Measurements from ENCODE around the gene B3GALT5.

Gene B3GALT5

DNA sequence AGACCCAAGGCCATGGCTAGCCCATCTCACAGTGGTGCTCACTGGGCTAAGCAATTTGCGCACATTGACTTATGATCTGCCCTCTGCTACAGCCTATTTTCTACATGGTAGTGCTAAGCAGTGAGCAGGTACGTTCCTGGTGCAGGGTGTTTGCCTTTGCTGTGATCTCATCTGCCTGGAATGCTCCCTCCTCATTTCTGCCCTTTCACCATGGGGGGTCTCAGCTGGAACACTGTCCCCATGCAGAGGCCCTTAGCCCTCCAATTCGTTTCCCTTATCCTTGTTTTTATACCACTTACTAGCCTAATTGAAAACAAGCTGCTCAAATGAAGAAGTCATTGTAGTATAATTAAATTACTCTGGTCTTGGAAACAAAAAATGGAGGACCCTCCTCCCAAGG is 2.0 kb upstream of the B3GALT5 start:
- DNase-seq, result no peak

DNA sequence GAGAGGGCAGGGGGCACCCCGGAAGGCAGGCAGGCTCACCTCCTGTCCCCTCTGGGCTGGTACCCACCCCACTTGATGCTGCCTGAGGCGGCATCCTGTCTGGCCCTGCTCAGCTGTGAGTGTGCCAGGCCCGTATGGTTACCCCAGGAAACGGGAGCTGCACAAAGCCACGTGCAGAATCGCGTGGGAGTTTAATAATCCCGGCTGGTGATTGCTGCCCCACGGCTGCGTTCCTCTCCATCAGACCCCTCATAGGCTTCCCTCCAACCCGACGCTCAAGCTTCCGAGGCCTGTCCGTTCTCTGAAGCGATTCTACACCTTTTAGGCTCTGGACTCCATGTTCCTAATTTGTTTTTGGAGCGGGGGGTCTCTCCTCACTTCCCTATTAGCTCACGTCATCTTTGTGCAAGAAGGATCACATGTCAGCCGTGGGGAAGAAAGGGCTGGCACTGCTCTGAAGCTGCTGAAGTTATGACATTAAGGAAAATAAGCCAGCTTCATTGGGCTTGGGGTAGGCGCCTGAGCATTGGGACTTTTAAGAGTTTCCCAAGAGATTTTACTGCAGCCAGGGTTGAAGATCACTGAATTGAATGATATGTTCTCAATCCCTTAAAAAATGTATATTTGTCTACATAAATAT is 1.1 kb upstream of the B3GALT5 start:
- DNase-seq, result no peak

GRCh38 chr21:39613041-39613934 is 548 bp downstream of the B3GALT5 start:
- no peak for DNase-seq

GRCh38 chr21:39616211-39616772 is 3.6 kb downstream of the B3GALT5 start:
- DNase-seq, result no peak

DNA sequence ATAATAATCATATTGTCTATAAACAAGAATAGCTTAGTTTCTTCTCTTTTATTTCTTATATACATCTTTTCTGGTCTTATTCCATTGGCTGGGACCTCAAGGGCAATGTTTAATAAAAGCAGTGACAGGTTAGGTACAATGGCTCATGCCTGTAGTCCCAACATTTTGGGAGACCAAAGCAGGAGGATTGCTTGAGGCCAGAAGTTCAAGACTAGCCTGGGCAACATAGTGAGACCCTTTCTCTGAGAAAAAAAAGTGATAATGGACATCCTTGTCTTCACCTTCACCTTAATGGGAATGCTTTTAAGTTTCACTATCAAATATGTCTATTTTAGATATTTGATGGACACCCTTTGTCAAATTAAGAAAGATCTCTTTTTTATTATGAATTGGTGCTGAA is 8.1 kb downstream of the B3GALT5 start:
- DNase-seq, result no peak

DNA sequence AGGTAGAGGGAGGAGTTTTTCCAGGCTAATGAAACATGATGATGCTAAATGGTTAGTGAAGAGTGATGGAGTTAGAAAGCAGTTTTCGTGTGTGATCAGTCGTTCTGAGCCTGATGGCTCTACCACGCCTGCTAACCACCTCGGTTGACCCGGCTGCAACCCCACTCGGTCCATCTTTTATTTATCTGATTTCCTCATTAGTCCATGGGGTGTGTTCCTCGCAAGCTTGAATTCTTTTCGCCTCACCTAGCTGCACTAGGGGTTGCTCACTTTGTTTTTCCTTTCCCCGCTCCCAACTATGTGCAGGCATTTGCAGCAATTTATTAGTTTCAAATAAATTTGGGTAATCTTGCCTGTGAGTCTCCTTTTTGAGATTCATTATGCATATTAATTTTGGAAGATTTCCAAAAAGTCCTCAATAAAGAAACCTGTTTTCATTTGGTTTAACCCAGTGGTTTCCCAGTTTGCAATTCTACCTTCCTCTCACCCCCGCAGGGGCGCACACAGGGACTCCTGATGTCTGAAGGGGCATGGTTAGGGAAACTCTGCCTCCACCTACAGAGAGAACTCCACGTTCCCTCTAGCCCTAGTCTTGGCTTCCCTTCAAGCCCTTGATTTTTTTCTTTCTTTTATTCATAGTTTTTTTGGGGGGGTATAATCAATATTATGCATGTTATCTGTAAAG is 12.6 kb downstream of the B3GALT5 start:
- DNase-seq, result no peak

DNA sequence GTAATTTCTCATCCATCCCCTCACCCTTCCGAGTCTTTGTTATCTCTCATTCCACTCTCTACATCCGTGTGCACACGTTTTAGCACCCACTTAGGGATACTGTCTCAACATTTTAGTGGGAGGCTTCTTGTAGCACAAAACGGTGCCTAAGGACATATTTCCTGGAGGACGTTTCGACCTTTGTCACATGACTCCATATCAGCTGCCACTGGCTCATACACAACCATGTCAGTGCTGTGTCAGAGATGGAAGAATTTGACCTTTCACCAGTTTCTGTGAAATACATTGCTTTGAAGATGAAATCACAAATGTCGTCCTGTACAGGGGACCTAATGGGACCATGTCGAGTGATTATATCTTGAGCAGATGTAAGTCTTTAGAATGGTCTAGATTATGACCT is 15.6 kb downstream of the B3GALT5 start:
- no peak for DNase-seq

DNA sequence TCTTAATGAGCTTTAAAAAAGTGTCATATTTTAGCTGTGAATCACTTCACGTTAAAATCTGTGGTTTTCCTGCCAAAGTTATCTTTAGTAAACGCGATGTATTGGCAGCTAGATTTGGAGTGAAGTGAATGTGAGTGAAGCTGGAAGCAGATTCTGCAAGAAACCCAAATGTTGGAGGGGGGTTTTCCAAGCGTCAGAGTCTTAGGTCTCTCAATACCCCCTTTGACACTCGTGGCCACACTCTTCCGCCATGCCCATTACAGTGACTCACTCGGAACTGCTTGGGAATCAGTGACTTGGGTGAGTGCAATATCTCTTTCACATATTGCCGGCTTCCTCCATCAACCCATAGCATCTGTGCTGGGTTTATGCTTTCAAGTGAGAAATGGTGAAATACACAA is 17.5 kb downstream of the B3GALT5 start:
- no peak for DNase-seq

DNA sequence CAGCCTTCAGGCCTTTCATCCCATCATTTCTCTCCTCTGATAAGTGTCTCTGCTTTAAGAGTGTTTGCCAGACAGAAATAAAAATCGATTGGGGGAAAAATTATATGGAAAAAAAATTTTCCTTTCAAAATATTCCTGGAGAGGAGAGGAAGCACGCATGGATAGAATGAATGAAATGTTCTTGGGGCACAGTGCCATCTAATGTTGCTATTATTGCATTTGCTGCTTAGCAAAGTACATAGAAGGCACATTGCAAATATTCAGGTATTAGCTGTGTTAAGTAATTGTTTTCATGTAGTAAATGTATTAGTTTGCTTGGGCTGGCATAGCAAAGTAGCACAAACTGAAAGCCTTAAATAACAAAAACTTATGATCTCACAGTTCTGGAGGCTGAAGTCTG is 18.1 kb downstream of the B3GALT5 start:
- no peak for DNase-seq

GRCh38 chr21:39631842-39632562 is 19.3 kb downstream of the B3GALT5 start:
- no peak for DNase-seq

GRCh38 chr21:39632796-39633442 is 20.2 kb downstream of the B3GALT5 start:
- no peak for DNase-seq

DNA sequence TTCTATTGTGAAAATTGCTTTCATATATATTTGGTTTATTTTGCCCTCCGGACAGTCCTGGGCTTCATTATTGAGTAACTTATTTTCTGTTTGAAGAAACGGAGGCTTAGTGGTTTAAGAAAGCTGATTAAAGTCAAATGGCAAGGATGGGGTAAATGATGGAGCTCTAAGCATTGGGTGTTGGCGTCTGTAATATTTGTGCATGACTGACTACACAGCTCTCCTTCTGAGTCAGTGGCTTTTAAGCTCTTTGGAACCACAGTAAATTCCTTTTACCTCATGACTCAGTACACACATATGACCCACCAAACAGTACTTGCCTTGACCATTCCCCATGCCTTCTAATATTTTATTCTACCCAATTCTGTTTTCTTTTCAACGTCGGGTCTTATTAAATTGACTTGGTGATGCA is 21.0 kb downstream of the B3GALT5 start:
- DNase-seq, result no peak

DNA sequence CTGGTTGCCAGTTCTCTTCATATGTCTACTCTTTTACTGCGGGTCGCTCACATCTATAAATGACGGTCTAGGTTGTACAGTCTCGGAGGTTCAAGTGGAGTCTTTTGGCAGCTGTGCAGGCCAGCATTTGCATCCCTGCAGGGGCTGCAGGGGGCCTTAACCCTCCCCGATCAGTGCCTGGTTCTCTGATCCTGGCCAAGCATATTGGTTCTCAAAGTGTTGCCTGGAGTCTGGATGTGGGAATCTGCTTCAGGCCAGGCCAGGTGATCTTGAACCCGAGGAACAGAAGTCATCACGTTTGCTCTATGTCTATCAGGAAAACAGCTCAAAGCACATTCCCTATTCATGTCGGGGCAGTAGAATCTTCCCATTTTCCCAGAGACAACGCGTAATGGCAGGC is 21.8 kb downstream of the B3GALT5 start:
- no peak for DNase-seq

DNA sequence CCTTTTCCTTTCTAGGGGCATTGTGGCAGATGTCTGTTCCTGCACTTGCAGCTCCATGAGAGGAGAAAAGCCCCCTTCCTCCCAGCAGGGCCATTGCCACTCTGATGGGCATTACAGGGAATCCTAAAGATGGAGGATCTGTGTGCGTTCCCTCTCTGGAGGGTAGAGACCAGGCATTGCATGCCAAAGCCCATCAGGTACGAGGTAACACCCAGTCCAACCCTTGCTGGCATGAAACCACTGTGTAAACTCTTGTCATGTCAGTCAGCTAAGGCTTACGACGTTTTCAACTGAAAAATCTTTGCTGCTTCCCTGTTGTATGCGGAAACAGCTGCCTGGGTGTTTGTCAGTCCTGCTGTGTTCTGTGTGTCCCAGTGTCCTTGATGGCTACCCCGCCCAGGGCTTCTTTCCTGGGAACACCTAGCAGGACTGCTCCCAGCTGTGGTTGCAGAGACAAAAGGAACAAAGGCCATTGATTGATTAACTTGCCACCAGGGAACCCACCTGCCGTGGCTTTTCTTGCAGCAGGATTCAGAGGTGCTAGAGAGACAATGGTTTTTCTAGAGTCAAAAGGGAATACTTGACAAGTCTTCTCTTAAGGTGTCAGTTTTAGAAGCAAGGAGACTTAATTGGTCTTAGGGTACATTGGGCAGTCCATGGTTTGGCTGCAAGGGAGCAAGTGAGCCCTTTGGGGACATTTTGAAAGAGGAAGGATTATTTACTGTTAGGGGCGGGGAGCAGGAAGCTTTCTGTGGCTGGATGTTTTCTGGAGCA is 24.6 kb downstream of the B3GALT5 start:
- DNase-seq, result no peak

DNA sequence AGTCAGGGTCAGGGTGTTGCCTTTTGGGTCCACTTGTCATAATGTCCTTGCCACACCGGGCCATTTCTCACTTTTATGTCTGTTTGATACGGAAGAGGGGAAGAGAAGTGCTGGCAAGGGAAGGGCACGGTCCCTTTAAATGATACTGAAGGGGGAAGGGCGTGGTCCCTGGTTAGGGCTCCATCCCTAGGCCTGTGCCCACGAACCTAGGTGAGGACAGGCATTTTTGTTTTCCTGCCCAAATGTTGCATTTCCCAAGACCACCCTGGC is 25.2 kb downstream of the B3GALT5 start:
- DNase-seq, result no peak

DNA sequence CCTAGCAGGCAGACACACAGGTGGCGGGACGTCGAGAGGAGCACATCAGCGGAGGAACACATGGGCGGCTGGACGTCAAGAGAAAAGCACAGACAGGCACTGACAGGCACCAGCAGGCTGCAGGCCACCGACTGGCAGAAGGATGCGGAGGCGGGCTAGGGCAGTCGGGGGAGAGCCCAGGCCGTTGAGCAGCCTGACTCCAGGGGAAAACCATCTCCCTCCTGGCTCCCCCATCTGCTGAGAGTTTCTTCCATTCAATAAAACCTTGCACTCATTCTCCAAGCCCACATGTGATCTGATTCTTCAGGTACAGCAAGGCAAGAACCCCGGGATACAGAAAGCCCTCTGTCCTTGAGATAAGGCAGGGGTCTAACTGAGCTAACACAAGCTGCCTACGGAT is 25.5 kb downstream of the B3GALT5 start:
- DNase-seq, result no peak

DNA sequence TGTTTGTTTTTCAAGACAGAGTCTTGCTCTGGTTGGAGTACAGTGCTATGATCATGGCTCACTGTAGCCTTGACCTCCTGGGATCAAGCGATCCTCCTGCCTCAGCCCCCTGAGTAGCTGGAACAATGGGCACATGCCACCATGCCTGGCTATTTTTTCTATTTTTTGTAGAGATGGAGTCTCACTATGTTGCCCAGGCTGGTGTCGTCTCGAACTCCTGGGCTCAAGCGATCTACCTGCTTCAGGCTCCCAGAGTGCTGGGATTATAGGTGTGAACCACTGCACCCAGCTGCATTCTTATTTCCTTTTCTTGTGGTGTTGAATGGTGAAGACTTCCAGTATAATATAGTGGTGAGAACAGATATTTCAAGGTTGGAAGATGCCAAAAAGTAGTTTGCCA is 28.0 kb downstream of the B3GALT5 start:
- DNase-seq, result no peak

DNA sequence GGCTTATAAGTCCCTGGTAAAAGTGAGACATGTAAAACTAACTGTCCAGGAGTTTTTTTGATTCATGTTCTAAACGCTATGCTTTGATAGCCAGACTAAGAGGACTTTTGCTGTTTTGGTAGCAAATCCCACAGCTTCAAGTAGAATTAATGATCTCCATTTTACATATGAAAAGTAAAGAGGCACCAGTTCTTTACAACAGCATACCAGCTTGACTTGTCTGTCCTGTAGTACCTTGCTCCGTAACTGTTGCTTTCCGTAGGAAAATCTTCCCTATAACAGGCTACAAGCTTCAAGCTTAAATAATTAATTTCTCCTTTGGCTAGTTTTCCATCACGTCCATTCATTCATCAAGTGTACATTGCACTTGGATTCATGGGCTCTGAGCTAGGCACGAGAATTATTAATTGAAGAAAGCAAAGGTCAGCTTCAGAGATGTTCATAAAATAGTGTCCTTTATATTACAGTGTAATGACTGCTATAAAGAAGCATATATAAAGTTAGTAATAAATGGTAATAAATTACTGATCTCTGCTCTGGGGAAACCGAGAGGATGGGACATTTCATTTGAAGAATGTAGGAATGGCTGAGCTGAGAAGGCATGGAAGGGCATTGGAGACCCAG is 29.2 kb downstream of the B3GALT5 start:
- DNase-seq, result no peak

- no peak for DNase-seq
Observed at GRCh38 chr21:39644062-39644560, 31.4 kb downstream of the B3GALT5 start.

DNA sequence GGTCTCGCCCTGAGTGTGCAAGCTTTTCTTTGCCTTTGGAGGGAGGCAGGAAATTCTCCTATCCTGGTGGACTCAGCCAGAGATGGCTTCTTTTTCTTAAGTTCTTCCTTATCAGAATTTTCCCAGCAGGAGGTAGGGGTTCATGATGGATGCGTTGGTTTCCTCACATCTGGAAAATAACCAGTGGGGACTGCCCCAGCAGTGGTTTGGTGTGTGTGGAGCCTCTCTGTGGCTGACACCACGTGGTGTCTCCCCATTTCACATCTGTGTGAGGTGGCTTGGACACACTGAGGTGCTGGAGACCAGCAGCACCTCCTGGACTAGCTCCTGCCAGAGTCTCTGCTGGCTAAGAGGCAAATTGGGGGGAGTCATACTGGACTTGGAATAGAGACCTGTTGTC is 32.6 kb downstream of the B3GALT5 start:
- DNase-seq, result no peak

- no peak for DNase-seq
Observed at GRCh38 chr21:39647476-39647875, 34.7 kb downstream of the B3GALT5 start.

Data from NCI-H1105 (cell line).